Measurements from ENCODE around the gene ANKS1A.

GRCh38 chr6:34950849-34951248, 61.8 kb downstream of the ANKS1A start:
- no peak for TF ChIP-seq CTCF (IDR thresholded peaks at IDR 0.05)
- TF ChIP-seq POLR2A (IDR thresholded peaks at IDR 0.05) = no peak
